ENCODE data around the gene ASXL1.
"Not testable (repeated sequence)": the region's sequence is repeated elsewhere in the genome, so short reads cannot be mapped to it uniquely, and the experiment has no call there.

ASXL1 gene

GRCh38 chr20:32319100-32319499 lies 39.0 kb upstream of the ASXL1 start:
- TF ChIP-seq ZC3H10 (CRISPR knock-in tag; IDR thresholded peaks at IDR 0.05): no peak
- TF ChIP-seq GLIS3 (CRISPR knock-in tag; IDR thresholded peaks at IDR 0.05): no peak
- no peak for TF ChIP-seq ZFP30 (CRISPR knock-in tag; IDR thresholded peaks at IDR 0.05)
- no peak for TF ChIP-seq OSR1 (CRISPR knock-in tag; IDR thresholded peaks at IDR 0.05)
- TF ChIP-seq PPARA (CRISPR knock-in tag; IDR thresholded peaks at IDR 0.05; ENCODE audit: borderline replicate concordance): no peak
- TF ChIP-seq ZNF70 (CRISPR knock-in tag; IDR thresholded peaks at IDR 0.05): no peak
- ATAC-seq: no peak

GRCh38 chr20:32320305-32320704 lies 37.8 kb upstream of the ASXL1 start:
- ATAC-seq: no peak
- no peak for TF ChIP-seq ZFP3 (CRISPR knock-in tag; IDR thresholded peaks at IDR 0.05)
- no peak for TF ChIP-seq CSRNP3 (CRISPR knock-in tag; IDR thresholded peaks at IDR 0.05)
- no peak for TF ChIP-seq TSHZ2 (CRISPR knock-in tag; IDR thresholded peaks at IDR 0.05)
- TF ChIP-seq OSR1 (CRISPR knock-in tag; IDR thresholded peaks at IDR 0.05): no peak
- no peak for TF ChIP-seq BACH2 (CRISPR knock-in tag; IDR thresholded peaks at IDR 0.05; ENCODE audit: borderline replicate concordance)
- TF ChIP-seq ESRRG (CRISPR knock-in tag; IDR thresholded peaks at IDR 0.05): no peak
- TF ChIP-seq SNAI2 (CRISPR knock-in tag; IDR thresholded peaks at IDR 0.05): no peak
- no peak for TF ChIP-seq ZNF8 (CRISPR knock-in tag; IDR thresholded peaks at IDR 0.05)
- TF ChIP-seq ZC3H10 (CRISPR knock-in tag; IDR thresholded peaks at IDR 0.05): no peak
- no peak for TF ChIP-seq ZFP30 (CRISPR knock-in tag; IDR thresholded peaks at IDR 0.05)
- TF ChIP-seq ISL1 (CRISPR knock-in tag; IDR thresholded peaks at IDR 0.05): no peak
- TF ChIP-seq GLIS3 (CRISPR knock-in tag; IDR thresholded peaks at IDR 0.05): no peak
- no peak for TF ChIP-seq ZNF70 (CRISPR knock-in tag; IDR thresholded peaks at IDR 0.05)
- TF ChIP-seq ARNTL (CRISPR knock-in tag; IDR thresholded peaks at IDR 0.05; ENCODE audit: borderline replicate concordance, low read depth): no peak
- TF ChIP-seq PATZ1 (CRISPR knock-in tag; IDR thresholded peaks at IDR 0.05; ENCODE audit: borderline replicate concordance): no peak
- TF ChIP-seq CSDC2 (CRISPR knock-in tag; IDR thresholded peaks at IDR 0.05): no peak
- no peak for TF ChIP-seq POU6F1 (CRISPR knock-in tag; IDR thresholded peaks at IDR 0.05; ENCODE audit: borderline replicate concordance, low read depth)

GRCh38 chr20:32321390-32321789 lies 36.7 kb upstream of the ASXL1 start:
- TF ChIP-seq ZNF70 (CRISPR knock-in tag; IDR thresholded peaks at IDR 0.05) (no peak), ISL1 (CRISPR knock-in tag; IDR thresholded peaks at IDR 0.05) (no peak), GLIS3 (CRISPR knock-in tag; IDR thresholded peaks at IDR 0.05) (no peak), ZNF8 (CRISPR knock-in tag; IDR thresholded peaks at IDR 0.05) (no peak), TSHZ2 (CRISPR knock-in tag; IDR thresholded peaks at IDR 0.05) (no peak), POU6F1 (CRISPR knock-in tag; IDR thresholded peaks at IDR 0.05; ENCODE audit: borderline replicate concordance, low read depth) (no peak), CSDC2 (CRISPR knock-in tag; IDR thresholded peaks at IDR 0.05) (no peak), TOX (CRISPR knock-in tag; IDR thresholded peaks at IDR 0.05; ENCODE audit: borderline replicate concordance) (no peak)
- ATAC-seq: no peak

- ATAC-seq: not testable (repeated sequence)
These were observed 35.9 kb upstream of the ASXL1 start for GRCh38 chr20:32322260-32322659.

- ATAC-seq: not testable (repeated sequence)
These were observed 34.4 kb upstream of the ASXL1 start for GRCh38 chr20:32323761-32324160.
